GM19372 (cell line): Measurements from ENCODE around the gene SLC22A4.

Source experiments
- ATAC-seq: cut with Tn5 transposase; IDR thresholded peaks from one replicate; pipeline ENCODE4 v1.9.1; 2021; ENCODE audit warnings: mild to moderate bottlenecking, low read depth, moderate library complexity; ENCODE audit not compliant: unreplicated experiment

SLC22A4 gene

GRCh38 chr5:132323202-132323601 lies 29.0 kb downstream of the SLC22A4 start:
- no peak for ATAC-seq

- ATAC-seq = no peak
Measured at GRCh38 chr5:132325691-132326090, 31.5 kb downstream of the SLC22A4 start.

DNA sequence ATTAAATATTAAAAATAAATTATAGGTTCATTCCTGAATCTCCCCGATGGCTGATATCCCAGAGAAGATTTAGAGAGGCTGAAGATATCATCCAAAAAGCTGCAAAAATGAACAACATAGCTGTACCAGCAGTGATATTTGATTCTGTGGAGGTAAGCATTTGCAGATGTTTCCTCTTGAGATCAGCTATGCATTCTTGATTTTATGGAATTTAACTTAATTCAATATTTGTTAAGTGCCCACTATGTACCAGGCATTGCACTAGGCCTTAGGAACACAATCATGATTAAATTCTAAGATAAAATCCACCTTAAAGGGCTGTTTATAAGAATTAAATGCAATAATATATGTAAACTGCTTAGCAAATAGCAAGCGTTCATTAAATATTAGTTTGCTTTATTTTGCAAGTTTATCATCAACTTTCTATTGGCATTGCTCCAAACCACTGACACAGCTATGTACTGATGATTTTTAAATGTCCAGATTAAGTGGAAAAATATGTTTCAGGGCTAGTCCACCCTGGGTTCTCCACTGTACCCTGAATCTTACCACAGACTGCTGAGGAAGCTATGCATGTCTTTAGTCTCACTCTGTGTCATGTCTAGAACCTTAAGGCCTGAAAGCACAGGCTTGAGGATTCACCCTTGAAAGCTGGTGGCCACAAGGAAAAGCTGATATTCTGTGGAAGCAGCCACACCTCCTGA lies 33.2 kb downstream of the SLC22A4 start:
- no peak for ATAC-seq

DNA sequence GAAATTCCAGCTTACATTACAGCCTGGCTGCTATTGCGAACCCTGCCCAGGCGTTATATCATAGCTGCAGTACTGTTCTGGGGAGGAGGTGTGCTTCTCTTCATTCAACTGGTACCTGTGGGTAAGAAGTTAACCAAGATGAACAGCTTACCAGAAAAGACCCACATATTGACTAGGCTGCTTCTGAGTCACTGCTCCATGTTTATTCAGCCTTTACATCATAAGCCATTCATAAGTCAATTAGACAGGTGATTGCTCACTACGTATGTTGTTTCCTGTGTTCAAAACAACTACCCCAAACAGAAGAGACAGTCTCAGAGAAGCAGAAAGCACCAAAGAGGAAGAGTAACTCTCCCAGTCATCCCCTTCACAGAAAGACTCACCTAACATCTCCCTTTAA lies 40.6 kb downstream of the SLC22A4 start:
- ATAC-seq = no peak

DNA sequence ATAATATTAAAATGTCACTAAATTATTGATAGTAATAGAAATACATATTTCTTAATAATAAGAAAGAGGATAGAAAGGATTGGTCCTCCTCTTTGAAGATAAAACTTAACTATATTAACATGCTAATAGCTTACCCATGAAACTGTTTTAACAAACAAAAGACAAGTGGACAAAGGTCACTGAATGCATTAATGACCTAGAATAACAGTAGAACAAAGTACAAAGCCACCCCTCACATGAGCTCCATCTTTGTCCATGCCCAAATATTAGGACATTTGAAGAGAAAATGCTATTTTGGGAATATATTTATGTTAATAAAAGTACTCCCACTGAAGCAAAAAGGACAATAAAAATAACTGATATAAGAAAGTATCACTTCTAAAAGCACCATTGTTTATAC lies 41.2 kb downstream of the SLC22A4 start:
- no peak for ATAC-seq

DNA sequence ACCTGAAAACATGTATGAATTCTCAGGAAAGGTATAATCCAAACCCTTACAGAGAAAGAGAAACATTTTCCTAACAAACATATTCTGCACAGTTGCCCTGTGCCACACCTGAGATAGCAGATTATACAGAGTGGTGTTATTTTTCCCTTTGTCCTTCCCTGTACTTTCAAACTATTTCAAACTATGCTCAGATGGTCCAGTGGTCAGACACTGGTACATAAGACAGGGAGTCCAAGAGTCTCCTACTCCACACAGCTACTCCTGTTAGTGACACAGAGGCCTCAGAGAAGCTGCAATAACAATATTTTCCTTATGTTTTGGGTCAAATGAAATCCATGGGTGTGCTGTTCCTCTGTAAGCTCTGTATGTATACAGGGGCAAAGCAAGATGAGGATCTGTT lies 45.3 kb downstream of the SLC22A4 start:
- no peak for ATAC-seq

- no peak for ATAC-seq
Measured at GRCh38 chr5:132342291-132343180, 48.3 kb downstream of the SLC22A4 start.

GRCh38 chr5:132344775-132345514 lies 50.8 kb downstream of the SLC22A4 start:
- no peak for ATAC-seq

GRCh38 chr5:132353486-132353995 lies 59.3 kb downstream of the SLC22A4 start:
- no peak for ATAC-seq

GRCh38 chr5:132354381-132355139 lies 60.4 kb downstream of the SLC22A4 start:
- ATAC-seq = no peak

- no peak for ATAC-seq
Measured at GRCh38 chr5:132355140-132355765, 61.1 kb downstream of the SLC22A4 start.

DNA sequence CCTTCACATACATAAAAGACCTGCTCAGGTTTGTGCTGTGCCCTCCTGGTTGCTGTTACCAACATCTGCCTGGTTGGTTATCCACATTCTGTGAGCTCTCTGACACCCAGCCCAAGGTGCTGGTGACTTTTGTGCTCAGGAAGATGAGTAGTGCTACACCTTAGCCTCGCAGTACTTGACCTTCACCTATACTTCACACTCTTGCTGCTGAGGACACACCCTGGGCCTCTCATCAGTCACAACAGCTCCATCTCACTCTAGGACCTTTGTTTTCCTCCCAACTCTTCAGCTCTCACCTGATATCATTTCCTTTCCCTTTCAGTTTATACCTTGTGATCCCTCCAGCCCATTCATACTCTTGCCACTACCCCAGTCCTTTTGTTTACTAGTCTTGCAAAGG lies 64.6 kb downstream of the SLC22A4 start:
- ATAC-seq = no peak

DNA sequence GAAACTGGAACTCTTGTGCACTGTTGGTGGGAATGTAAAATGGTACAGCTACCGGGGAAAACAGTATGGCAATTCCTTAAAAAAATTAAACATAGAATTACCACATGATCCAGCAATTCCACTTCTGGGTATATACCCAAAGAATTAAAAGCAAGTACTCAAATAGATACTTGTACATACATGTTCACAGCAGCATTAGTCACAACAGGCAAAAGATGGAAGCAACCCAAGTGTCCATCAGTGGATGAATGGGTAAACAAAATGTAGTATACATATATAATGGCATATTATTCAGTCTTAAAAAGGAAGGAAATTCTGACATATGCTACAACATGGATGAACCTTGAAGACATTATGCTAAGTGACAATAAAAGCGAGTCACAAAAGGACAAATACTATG lies 67.9 kb downstream of the SLC22A4 start:
- ATAC-seq = no peak

DNA sequence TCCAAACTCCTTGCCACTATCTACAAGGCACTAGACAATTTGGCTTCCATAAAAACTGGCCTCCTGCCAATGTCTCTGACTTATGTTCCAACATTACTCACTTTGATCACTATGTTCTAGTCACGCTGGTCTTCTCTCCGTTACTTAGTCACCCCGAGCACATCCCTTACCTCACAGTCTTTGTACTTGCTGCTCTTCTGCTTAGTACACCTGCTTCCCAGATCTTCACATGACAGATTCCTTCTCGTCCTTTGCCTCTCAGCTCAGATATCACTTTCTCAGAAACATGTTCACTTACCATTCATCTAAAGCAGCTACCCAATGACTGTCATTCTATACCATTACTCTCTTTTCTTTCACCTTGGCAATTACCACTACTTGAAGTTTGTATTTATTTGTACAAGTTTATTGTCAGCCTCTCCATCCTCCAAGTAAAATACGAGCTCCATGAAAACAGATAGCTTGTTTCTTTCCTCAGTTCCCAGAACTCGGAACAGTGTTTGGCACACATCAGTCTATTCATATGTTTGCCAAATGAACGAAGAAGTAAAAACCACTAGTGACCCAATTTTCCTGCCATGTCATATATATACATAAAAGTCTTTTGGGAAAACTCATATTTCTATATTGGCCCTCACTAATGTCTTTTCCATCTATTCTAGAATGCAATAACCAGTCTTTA lies 69.4 kb downstream of the SLC22A4 start:
- no peak for ATAC-seq

GRCh38 chr5:132364319-132364718 lies 70.1 kb downstream of the SLC22A4 start:
- no peak for ATAC-seq

DNA sequence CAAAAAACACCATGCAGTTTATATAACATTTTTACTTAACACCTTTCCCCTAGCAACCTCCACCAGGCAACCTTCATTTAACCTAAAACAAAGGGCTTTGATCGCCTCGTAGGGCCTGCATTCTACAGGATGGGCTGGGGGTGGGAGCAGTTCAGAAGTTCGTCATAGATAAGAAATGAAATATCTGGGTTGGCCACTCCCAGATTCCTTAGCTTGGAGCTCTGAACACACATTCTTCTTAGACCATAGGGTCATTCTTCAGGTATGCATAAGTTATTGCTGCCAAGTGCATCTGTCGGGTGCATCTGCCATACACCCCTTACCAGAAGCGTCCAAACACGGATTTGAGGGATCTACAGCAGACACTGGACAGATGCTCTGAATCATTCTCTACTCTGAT lies 71.0 kb downstream of the SLC22A4 start:
- ATAC-seq = no peak

DNA sequence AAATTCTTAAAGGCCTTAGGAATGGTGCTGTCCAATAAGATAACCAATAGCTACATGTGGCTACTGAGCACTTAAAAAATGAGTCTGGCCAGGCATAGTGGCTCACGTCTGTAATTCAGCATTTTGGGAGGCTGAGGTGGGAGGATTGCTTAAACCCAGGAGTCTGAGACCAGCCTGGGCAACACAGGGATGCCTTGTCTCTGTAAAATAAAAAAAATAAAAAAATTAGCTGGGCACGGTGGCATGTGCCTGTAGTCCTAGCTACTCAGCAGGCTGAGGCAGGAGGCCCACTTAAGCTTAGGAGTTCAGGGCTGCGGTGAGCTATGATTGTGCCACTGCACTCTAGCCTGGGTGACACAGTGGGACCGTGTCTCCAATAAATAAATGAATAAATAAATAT lies 74.0 kb downstream of the SLC22A4 start:
- no peak for ATAC-seq

- ATAC-seq = no peak
Measured at GRCh38 chr5:132369007-132369473, 74.8 kb downstream of the SLC22A4 start.
